Suppressor macrophage treated with lipopolysaccharide for 4 hours (primary cell): ENCODE data around the gene PPEF2.
"Not testable (repeated sequence)": the region's sequence is repeated elsewhere in the genome, so short reads cannot be mapped to it uniquely, and the experiment has no call there.

Experiments
- DNase-seq: peaks from one replicate; pipeline ENCODE4 v3.0.0-alpha.2; 2020

Gene PPEF2, protein sequence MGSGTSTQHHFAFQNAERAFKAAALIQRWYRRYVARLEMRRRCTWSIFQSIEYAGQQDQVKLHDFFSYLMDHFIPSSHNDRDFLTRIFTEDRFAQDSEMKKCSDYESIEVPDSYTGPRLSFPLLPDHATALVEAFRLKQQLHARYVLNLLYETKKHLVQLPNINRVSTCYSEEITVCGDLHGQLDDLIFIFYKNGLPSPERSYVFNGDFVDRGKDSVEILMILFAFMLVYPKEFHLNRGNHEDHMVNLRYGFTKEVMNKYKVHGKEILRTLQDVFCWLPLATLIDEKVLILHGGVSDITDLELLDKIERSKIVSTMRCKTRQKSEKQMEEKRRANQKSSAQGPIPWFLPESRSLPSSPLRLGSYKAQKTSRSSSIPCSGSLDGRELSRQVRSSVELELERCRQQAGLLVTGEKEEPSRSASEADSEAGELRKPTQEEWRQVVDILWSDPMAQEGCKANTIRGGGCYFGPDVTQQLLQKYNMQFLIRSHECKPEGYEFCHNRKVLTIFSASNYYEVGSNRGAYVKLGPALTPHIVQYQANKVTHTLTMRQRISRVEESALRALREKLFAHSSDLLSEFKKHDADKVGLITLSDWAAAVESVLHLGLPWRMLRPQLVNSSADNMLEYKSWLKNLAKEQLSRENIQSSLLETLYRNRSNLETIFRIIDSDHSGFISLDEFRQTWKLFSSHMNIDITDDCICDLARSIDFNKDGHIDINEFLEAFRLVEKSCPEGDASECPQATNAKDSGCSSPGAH

DNA sequence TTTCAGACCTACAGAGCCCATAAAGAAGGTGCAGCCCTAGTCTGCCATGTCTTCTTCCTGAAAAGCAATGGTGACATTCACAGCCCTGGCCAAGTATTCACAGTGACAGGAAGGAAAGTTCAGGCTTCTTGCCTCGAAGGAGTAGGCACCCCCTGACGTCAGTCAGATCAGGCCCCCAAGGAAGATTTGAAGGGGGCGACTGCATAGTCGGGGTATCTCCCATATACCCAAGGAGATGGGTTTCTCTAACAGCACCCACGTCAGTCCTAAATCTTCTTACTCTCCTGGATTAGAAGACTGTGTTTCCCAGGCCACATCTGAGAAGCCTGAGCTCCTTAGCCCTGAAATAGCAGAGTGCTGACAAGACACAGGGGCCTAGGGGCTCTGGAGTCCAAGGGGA lies at the start of gene PPEF2:
PPEF2 (minus strand) TSS at position 101 of the 400 bp plus-strand sequence. CDS start 6,127 bp downstream, outside the sequence.
- no peak for DNase-seq

DNA sequence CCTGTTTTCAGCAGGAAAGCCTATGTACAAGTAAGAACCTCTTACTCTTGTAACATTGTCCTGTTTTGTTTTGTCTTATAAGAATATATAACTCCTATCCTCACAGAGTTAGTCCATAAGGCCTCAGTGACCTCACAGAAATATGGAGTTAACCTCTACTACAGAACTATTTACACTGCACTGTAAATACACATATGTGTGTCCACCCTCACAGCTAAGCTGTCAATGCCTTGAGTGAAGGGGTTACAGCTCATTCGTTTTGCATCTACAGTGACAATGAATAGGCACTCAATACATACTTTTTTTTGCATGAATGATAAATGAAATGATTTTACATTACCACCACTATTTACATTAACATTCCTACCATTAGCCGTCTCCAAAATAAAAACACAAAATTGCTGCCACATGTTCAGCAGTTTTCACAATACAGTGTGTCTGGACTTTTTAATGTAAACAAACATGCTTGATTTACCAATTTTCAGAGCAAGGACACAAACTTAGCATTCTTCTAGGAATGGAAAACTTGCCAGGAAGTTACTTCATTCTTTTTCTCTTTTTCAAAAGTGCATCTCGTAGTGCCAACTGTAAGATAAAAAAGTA lies 48.1 kb upstream of the PPEF2 start:
- DNase-seq, result no peak

DNA sequence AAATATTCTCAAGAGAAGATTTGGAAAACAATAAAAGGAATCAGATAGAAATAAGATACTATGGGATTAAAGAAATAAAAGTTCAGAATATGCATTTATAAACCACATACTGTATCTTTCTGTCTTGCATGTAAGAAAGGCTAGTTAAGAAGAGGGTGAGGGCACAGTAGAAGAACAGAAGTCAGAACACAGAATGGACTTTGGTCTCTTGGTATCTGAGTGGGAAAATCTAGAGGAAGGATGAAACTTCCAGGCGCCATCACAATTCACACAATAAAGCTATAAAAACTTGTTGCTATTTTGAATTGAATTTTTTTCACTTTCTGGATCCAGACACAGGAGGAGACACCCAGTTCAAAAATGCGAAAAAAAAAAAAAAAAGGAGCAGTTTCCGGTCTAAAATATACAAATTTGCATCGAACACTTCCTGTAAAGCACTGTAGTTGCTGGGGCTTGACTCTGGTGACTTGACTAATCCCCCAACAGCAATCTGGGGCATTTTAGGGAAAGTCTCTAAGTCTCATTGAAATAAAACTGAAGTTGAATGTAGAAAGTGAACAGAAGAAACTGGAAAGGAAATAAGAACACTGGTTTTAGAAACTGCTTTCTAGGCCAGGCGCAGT lies 46.7 kb upstream of the PPEF2 start:
- DNase-seq, result no peak

DNA sequence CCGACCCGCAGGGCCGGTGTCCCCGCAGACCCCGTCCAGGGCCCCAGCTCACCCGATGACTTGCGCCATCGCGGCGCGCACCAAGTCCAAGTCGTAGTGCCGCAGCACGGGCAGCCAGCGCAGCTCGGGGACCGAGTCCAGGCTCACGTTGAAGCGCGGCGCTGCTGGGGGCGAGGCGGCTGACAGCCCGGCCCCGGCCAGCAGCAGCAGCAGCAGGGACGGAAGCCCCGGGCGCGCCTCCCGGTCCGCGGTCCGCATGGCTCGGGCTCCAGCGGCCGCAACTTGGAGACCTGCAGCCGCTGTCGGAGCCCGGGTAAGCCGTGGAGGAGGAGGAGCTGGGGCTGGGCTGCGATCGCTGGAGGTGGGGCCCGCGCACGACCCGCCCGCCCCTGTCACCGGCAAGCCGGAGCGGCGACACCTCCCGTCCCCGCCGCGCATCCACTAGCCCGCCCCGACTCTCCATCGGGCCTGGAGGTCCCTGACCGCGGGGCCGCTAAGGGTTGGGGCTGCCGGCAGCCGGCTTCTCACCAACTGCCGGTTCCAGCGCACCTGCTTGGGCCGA lies 38.5 kb upstream of the PPEF2 start, which contains the start of gene NAAA:
NAAA (minus strand) TSS at position 322 of the 562 bp plus-strand sequence; CDS start at position 258, 64 bp downstream.
- peak; percentile 59 for DNase-seq

DNA sequence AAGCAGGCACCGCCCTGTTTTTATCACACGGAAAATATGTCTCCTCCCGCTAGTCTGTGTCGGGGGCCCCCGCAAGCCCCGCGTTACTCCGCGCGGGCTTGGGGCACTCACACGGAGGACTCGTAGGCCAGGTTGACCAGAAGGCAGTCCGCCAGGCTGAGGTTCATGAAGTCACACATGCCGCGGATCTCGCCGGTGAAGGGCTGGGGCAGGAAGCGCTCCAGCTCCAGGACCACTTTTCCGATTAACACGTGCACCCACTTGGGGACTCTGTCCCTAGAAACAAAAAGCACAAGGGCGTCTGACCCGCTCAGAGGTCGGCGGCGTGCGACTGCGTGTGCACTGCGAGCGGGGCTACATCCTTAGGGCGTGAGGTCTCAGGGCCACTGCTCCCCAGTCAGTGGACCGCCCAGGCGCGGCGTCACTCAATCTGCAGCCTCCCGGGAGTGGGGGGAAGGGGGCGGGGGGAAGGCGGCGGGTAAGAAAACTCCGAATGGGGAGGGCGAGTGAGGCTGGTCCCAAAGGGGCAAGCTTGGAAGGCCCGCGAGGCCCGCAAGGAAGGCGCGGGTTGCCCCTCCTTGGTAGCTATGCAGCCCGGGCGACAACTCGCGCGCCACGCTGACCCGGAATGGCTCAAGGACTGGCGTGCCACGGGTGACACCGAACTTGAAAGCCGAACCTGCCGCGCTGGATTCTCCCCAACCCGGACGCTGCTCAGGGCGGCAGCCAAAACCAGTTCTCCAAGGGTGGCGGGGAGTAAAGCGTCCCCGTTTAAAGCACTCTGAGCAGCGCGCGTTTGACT lies 37.8 kb upstream of the PPEF2 start:
- peak; percentile 71 for DNase-seq

DNA sequence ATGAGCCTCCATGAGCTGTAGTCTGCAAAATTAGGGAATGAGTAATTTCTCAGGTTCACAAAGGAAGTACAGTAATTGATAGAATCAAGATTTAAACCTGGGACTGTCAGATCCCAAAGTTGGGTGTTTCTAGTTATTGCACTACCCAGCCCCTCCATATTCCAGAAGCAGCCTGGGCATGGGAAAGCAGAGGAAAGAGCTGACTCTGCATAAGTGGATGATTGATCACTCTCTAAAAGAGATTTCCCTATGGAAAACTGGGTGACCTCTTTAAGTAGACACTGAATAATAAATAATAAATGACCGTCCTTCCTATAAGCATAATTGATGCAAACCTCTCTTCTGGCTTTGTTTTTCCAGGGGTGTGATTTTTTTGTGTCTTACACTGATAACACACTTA lies 33.4 kb upstream of the PPEF2 start:
- no peak for DNase-seq

DNA sequence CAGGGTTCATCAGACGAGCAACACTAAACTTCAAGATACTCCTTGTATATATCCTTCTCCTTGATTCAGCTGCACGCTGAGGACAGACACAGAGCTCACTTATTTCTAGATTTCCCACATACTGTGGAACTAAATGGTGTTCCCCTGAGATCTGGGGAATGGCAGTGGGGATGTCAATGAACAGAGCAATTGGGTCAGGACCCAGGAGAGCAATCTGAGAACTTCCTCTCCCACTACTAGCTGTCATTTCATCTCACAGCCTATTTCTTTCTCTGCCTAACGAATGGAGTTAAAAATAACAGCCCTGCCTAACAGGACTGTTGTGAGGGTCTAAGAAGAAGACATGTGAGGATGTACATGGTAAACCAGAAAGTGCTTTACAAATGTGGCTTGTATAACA lies 27.9 kb upstream of the PPEF2 start:
- DNase-seq, result no peak

DNA sequence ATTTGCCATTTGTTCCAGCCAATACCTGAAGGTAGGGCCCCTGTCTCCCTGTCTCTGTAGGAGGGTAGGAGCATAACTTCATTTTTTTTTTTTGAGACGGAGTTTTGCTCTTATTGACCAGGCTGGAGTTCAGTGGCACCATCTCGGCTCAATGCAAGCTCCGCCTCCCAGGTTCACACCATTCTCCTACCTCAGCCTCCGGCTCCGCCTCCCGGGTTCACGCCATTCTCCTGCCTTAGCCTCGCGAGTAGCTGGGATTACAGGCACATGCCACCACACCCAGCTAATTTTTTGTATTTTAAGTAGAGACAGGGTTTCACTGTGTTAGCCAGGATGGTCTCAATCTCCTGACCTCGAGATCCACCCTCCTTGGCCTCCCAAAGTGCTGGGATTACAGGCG lies 22.7 kb upstream of the PPEF2 start:
- not testable (repeated sequence) for DNase-seq

DNA sequence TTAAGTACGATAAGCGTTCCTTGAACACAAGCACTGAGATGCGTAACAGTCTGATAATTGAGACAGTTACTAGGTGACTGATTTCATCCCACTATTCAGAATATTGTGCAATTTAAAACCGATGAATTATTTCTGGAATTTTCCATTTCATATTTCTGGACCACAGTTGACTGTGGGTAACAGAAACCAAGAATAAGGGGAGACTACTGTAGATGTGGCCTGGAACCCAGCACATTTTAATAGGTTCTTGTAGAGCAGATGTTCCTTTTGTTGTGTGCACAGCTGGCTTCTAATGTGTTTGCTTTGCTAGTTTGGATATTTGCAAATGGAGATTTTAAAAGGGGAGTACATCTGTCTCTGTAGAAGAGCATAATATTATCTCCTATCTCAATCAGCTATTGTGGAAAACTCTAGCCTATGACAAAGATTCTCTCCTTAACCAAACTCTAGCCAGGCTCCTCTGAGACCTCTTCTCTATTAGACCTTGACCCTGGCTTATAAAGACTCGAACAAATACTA lies 22.1 kb upstream of the PPEF2 start:
- no peak for DNase-seq

DNA sequence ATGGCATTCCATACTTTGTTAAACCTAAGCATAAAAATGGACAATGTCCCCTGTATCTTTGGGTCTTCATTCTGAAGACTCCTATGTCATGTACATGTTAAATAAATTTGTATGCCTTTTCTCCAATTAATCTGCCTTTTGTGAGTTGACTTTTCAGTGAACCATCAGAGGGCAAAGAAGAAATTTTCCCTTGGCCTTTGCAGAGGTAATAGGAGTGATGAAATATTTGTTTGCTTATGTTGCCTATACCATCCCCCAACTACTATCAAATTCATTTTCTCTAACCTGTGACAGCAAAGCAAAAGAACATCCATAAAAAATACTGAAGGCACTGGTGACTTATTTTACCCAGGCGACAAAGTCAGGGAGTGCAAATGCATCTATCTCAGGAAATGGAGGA lies 20.3 kb upstream of the PPEF2 start:
- DNase-seq, result no peak

DNA sequence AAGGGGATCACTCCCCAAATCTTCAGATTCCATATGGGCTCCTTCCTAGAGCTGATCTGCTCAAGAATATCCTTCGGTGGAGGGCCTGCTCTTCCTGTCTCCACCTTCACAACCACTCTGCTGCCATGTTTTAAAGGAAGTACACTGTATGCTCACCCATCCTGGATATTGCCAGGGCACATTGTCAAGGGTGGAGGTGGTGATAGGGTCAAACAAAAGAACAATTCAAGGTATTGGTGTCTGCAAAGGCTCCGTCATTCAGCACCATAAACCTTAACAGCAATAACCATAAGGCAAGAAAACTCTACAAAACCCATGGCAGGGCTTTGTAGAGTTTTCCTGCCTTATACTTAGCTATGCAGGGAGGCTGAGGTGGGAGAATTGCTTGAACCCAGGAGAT lies 19.7 kb upstream of the PPEF2 start:
- DNase-seq, result no peak

DNA sequence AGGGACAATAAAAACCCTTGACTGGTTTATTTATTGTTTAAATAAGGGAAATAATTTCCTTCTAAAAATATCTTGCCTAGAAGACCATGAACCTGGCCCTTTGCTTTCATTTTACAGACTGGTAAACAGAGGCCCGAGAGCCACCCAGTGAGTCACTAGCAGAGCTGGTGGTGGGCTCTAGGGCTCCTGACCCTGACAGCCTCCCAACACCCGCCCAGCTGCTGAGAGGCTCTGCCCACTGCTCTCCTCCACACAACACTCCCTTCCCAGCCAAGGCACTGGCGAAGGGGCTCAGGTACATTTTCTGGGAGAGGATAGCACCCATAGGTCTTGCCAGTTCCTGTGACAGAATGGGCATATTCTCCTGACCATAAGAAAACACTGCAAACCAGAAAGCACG lies 18.1 kb upstream of the PPEF2 start:
- no peak for DNase-seq

DNA sequence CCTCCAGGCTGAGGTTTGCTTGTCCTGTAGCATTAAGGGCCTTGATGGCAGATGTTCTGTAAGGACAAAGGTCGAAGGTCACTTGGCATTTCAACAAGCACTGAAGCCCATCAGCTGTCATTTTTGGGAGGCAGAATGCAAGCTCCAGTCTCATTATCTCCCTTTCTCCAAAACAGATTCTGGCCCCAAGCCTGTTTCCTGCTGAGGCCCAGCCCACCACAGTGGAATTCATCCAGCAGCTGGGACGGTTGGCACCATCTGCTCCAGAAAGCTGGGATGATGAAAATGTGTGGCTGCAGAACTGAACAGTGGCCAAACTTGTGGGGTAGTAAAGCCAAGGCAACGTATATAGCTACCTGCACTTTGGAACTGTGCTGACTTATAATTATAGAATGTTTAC lies 17.7 kb upstream of the PPEF2 start:
- DNase-seq, result no peak

DNA sequence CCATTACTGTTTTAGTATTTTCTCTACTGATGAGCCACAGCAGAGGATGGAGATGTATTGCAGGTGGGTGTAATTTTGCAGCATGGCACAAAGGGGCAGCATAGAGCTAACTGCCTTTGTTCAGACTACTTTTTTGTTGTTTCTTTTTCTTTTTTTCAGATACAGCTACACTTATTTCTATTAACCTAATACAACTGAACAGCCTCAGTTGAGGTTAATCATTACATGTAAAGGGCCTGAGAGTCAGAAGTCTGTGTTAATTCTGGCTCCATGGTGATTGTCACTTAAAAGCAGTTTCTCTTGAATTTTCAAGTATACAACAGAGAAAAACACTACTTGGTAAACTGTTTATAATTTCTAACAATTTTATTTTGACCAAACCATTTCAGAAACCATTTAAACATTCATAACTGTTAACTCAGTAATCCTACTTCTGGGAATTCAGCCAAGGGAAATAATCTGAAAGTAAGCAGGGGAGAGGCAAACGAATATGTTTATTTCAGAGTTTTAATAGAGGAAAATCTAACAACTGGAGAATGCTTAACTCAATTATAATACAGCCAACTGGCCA lies 13.9 kb upstream of the PPEF2 start:
- DNase-seq, result peak; percentile 39

DNA sequence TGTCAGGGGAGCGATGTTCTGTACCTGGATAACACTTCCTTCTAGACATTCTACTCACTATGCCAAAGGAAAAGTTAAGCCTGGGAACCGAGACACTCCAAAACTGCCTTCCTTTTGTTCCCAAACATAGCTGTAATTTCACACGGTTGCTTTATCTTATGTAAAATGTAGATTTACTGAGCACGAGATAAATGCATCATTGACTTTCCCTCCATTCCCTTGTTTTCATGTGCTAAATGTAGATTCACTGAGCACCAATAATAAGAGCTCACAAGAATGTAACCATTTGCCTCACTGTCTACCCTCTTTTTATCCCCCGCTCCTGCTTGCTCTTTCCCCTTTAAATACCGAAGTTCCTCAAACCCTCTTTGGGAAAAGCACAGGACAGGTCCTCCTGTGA lies 10.7 kb upstream of the PPEF2 start:
- DNase-seq, result no peak

DNA sequence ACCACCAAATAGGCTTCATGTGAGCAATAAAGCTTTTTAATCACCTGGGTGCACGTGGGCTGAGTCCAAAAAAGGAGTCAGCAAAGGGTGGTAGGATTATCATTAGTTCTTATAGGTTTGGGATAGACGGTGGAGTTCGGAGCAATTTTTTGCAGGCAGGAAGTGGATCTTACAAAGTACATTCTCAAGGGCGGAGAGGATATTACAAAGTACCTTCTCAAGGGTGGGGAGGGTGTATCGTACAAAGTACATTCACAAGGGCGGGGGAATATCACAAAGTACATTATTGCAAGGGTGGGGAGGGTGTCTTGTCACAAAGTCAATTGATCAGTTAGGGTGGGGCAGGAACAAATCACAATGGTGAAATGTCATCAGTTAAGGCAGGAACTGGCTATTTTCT lies 8.6 kb upstream of the PPEF2 start:
- DNase-seq, result not testable (repeated sequence)

DNA sequence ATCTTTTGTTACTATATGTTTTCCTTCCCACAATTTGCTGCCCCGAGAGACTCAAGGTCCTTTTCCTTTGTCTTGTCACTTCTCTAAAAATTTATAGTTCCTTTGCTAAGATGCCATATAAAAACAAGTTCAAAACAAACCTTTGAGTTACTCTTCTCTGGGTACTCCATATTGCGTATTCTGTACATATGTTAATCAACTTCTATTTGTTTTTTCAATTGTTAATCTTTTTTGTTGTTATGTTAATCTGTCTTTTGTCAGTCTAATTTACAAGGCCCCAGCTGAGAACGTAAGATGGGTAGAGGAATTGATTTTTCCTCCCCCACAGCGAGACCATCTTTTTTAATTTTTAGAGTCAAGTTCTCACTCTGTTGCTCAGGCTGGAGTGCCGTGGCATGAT lies 7.2 kb upstream of the PPEF2 start:
- no peak for DNase-seq

DNA sequence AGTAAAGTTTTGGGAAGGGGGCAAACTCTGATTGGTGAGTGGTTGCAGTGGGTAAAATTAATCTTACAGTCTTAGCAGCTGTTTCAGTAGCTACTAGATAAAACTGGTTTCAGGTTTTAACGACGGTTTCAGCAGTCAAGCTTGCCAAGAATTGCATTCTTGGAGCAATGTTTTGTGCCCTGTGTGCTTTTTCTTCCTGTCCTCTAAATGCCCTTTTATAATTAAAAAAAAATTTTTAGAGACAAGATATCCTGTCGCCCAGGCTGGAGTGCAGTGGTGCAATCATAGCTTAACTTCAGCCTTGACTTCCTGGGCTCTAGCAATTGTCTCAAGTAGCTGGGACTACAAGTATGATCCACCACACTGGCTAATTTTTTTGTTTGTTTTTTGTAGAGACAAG lies 6.3 kb upstream of the PPEF2 start:
- DNase-seq, result no peak

DNA sequence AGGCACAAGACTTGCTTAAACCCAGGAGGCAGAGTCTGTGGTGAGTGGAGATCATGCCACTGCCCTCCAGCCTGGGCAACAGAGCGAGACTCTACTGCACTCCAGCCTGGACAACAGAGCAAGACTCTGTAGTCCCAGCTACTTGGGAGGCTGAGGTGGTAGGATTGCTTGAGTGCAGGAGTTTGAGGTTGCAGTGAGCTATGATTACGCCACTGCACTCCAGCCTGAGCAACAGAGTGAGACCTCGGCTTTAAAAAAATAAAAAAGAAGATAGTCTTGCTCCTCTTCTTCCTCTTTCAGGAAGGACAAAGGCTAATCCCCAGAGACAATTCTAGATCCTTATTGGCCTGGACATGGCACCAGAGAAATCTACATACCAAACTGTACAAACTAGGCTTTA lies 5.7 kb upstream of the PPEF2 start:
- peak; percentile 47 for DNase-seq

DNA sequence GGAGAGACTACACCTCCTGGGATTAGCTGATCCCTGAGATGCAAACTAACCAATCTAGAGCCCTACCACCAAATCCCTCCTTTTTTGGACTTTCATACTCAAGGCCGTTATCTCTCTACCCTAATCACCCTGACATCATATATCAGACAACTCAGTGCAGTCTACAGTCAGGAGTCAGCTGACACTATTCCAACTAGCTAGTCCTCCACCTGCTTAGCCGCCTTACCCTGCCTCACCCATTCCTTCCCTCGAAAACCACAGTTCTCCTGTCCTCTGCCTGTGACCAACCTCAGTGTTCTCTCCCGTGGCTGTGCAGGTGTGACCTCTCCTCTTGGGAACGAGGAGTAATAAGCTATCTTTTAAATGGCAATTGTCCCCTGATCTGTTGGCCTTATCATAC lies 1.8 kb upstream of the PPEF2 start:
- no peak for DNase-seq

DNA sequence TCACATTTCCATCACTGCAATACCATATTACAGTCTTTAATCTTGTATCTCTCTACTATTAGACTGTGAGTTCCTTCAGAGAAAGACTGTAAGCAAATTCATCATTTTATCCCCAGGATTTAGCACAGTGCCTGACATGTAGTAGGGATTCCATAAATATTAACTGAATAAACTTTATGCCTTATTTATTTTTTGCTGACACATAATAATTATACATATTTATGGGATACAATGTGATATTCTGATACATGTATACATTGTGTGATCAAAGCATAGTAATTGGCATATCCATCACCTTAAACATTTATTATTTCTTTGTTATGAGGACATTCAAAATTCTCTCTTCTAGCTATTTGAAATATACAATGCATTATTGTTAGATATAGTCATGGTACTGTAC lies 3.7 kb downstream of the PPEF2 start:
- no peak for DNase-seq
